GM21381 (cell line): Measurements from ENCODE around the gene TAB2.

ENCODE experiments used
- ATAC-seq: cut with Tn5 transposase; IDR thresholded peaks from one replicate; pipeline ENCODE4 v1.9.1; 2021; ENCODE audit warnings: mild to moderate bottlenecking, moderate library complexity; ENCODE audit not compliant: unreplicated experiment

TAB2 gene

DNA sequence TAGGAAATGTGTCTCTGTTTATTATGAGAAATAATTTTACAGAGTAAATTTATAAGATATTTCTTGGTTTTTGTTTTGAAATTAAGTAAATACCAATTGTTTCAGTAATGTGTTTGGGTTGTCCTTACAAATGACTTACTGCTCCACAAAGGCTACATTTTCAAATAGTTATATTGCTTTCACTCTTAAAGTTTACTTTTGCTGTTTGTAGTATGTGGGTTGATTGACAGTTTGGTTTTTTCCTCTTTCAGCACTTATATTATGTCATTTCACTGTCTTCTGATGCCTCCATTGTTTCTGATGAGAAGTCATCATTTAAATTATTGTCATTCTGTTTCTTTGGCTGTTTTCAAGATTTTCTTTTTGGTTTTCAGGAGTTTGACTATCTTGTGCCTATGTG, 47.7 kb downstream of the TAB2 start:
- ATAC-seq, result no peak

- ATAC-seq, result no peak
These were observed 48.9 kb downstream of the TAB2 start for GRCh38 chr6:149366267-149366921.

- ATAC-seq, result no peak
These were observed 50.6 kb downstream of the TAB2 start for GRCh38 chr6:149368065-149368464.

- no peak for ATAC-seq
These were observed 53.6 kb downstream of the TAB2 start for GRCh38 chr6:149371154-149371553.

- no peak for ATAC-seq
These were observed 54.5 kb downstream of the TAB2 start for GRCh38 chr6:149372062-149372461.

DNA sequence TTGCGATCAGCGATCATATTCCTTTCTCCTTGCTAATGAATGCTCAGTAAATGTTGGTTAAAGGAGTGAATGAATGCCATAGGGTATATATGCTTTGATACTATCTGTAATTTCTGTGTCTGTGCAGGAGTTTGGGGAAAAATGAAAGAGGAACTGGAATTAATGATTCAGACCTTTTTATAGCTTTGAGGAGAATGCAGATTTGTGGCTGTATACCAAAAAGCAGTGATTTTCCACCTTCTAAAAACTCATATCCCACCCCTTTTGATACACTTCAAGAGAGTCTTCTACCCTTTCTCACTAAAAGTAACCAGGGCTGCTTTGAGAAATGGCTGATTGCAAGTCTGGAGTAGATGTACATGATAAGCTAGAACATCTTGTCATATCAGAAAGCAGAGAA, 56.0 kb downstream of the TAB2 start:
- ATAC-seq, result no peak

GRCh38 chr6:149379977-149380376, 62.5 kb downstream of the TAB2 start:
- ATAC-seq, result no peak

DNA sequence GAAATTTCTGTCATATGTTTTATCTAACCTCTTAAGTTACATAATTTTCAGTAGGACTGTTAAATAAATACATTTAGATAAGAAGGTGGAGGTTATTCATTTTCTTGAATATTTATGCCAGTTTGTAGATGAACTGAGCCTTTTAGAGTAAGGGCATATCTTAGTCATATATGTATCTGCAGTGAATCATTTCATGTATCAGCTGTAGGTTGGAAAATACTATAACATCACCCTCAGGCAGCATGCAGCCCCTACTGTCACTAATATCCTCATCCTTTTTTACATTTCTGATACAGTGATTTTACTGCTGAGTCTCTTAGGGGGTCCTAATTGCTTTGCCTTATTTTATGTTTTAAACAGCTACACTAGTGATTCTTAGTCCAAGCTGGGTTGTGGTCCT, 63.0 kb downstream of the TAB2 start:
- ATAC-seq, result no peak

GRCh38 chr6:149383371-149383770, 65.9 kb downstream of the TAB2 start:
- ATAC-seq, result no peak

DNA sequence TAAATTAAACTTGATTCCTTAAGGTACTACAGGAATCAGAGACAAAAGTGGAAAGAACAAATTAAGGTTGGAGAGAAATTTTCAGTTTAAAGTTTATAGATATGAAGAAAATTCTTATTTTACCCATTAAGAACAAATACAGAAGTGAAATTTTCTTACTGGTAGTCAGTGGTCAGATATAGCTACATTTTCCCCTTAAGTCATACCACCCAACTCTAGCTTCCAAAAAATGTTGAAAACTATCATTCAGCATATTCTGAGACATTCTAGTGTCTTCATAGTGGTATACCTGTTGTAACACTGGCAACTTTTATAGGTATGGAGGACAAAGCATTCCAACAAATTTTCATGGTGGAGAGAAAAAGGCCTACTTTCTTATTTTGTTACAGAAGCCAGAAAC, 67.0 kb downstream of the TAB2 start:
- ATAC-seq, result no peak

- no peak for ATAC-seq
These were observed 68.6 kb downstream of the TAB2 start for GRCh38 chr6:149385998-149386646.

GRCh38 chr6:149387779-149388512, 70.4 kb downstream of the TAB2 start:
- ATAC-seq, result no peak

DNA sequence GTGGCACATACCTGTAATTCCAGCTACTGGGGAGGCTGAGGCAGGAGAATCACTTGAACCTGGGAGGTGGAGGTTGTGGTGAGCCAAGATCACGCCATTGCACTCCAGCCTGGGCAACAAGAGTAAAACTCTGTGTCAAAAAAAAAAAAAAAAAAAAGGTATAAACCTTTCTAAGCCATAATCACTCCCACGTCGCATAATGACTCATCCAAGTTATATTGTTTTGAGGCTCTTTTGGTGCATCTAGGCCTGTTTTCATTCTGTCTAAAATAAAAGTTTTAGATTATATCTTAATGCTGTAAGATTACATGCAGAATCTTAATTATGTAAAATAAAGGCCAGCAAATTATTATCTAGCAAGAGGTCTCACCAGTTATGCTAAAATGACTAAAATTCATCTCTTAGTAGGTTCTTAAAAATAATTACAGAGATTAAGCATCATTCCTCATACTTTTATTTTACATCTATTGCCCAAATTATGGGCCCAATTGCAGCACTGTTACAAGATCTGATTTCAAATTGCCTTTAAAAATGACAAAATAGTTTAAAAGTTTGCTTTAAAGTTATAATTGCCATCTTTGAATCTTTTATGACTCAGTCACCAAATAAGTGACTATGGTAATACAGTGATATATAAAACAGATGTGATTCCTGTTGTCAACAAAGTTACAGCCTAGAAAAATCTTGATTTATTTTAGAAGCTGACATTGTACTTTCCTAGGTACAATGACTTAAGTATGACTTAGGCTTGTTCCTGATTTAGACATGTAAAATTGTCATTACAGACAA, 72.2 kb downstream of the TAB2 start:
- ATAC-seq, result no peak

DNA sequence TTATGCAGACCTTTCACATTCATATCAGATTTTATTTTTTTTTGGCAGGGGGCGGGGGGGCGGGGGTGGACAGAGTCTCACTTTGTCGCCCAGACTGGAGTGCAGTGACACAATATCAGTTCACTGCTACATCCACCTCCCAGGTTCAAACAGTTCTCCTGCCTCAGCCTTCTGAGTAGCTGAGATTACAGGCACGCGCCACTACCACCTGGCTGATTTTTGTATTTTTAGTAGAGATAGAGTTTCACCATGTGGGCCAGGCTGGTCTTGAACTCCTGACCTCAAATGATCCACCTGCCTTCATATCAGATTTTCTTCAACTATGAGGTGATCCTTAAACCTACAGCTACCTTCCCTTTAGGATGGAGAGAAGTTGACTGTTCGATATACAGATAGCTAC, 74.6 kb downstream of the TAB2 start:
- no peak for ATAC-seq

DNA sequence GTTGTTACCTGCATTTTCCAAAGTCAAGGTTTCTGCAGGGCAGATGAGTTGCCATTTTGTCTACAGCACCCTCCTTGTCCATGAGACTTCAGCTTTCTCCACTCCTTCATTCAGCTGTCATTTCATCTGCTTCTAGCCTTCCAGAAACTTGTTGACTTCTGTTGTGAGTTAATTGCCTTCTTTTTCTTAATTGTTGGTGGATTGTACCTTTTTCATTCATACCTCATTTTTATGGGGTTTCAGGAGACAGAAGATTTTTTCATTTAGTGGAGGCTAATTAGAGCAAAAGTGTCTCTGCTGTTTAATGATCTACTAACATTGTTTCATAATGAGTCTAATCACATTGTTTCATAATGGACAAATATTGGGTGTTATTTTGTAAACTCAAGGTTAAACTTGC, 75.0 kb downstream of the TAB2 start:
- no peak for ATAC-seq

- ATAC-seq, result no peak
These were observed 75.6 kb downstream of the TAB2 start for GRCh38 chr6:149393002-149393679.

DNA sequence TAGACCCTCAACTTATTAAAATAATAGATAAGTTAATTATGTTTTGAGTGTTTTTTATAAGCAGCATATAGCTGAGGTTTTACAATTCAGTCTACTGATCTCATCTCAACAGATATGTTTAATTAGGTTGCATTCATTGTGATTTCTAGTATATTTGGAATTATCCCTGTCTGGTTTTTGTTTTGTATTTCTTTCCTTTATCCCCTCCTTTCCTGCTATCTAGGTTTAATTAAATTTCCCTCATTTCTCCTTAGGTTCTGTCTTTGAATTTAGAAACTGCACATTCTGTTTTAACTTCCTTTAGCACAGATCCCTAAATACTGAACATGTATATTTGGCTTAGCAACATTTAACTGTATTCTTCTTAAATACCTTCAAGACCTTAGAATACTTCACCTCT, 77.7 kb downstream of the TAB2 start:
- ATAC-seq, result no peak

GRCh38 chr6:149397384-149397783, 79.9 kb downstream of the TAB2 start:
- no peak for ATAC-seq

- ATAC-seq, result no peak
These were observed 82.5 kb downstream of the TAB2 start, which contains the start of gene SUMO4 for GRCh38 chr6:149400050-149400449. Gene SUMO4, plus strand, starts transcription at chr6:149400262. Its CDS starts 130 bp downstream, at chr6:149400392.

DNA sequence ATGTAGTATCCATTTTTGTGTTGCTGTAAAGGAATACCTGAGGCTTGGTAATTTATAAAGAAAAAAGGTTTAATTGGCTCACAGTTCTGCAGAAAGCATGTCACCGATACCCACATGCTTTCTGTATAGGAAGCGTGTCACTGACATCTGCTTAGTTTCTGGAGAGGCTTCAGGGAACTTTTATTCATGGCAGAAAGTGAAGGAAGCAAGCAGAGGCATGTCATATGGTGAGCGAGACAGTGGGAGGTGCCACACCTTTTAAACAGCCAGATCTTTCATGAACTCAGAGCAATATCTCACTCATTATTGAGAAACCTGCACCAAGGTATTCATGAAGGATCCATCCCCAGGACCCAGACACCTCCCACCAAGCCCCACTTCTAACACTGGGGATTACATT, 86.0 kb downstream of the TAB2 start:
- ATAC-seq, result no peak
